ENCODE results near the gene LONRF2. TPM values are rescaled to one million over a fixed set of nuclear protein-coding genes. Genes with fewer than 3 reads are reported as not detected.

Gene LONRF2
- total RNA-seq, 2 experiments from 2014 or later, result not detected

DNA sequence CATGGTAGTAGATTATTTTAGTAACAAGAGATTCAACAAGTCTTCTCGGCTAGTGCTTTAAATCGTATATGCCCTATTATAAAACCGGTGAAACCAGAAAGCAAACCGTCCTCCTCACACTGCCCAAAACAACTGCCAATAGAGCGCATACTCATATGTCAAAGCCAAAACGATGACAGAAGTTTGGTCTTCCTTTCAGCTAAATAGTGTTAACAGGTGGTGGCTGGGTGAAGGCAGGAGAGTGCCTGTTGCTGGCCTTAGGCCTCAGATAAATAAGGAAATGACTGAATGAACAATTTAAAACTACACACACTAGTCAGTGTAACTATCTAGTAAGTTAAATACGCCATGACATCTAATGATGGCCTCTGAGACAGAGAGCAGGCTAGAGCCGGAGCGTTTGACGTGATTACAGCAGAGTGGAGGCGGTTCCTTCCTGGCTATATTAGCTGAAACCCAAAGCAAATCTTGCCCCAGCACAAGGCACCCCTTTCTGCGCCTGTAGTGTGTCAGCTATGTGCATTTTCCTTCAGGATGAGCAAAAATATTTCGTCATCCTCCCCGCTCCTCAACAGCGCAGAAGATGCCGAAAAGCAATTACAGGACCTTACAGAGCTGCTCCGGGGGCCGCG, 1.6 kb downstream of the LONRF2 start:
- DNase-seq, result no peak
- Mint-ChIP-seq H3K27ac (no peak overlapping the region), H3K9me3 (peaks cover 17% of the 10 kb centered on the region), H3K4me3 (peak overlapping the region; percentile 0), H3K4me1 (peaks cover 2% of the 10 kb centered on the region), H3K36me3 (peaks cover 4% of the 10 kb centered on the region), H3K27me3 (peaks cover 73% of the 10 kb centered on the region)

DNA sequence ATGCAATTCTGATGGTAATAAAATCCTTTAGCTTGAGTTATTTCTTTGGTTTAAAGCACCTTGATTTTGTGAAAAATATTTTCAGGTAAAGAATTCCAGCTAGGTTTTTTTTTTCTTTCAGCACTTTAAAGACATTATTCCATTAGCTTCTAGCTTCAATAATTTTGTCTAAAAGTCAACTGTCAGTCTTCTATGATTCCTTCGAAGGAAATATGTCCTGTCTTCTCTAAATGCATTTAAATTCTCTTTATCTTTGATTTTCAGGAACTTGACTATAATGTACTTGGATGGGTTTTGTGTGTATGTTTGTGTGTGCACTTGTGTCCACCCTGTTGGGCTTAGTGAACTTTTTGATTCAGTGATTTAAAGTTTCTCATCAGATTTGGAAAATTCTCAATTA, 4.7 kb downstream of the LONRF2 start:
- H3K27me3 Mint-ChIP-seq, result peaks cover 53% of the 10 kb centered on the region
- no peak overlapping the region for H3K4me3 Mint-ChIP-seq
- DNase-seq, result no peak
- peaks cover 4% of the 10 kb centered on the region for H3K36me3 Mint-ChIP-seq
- H3K9me3 Mint-ChIP-seq, result peaks cover 17% of the 10 kb centered on the region
- H3K4me1 Mint-ChIP-seq, result peaks cover 1% of the 10 kb centered on the region
- H3K27ac Mint-ChIP-seq, result no peak overlapping the region

- no peak overlapping the region for H3K27ac Mint-ChIP-seq
- no peak for DNase-seq
- no peaks in the 10 kb centered on the region for H3K9me3 Mint-ChIP-seq
- no peak overlapping the region for H3K4me3 Mint-ChIP-seq
- H3K27me3 Mint-ChIP-seq, result peaks cover 20% of the 10 kb centered on the region
- no peaks in the 10 kb centered on the region for H3K36me3 Mint-ChIP-seq
- H3K4me1 Mint-ChIP-seq, result no peaks in the 10 kb centered on the region
These were observed 12.2 kb downstream of the LONRF2 start for GRCh38 chr2:100309973-100310719.

- Mint-ChIP-seq H3K36me3 (no peaks in the 10 kb centered on the region), H3K9me3 (no peaks in the 10 kb centered on the region)
These were observed 13.0 kb downstream of the LONRF2 start for GRCh38 chr2:100309311-100309710.

GRCh38 chr2:100303744-100304143, 18.6 kb downstream of the LONRF2 start:
- no peaks in the 10 kb centered on the region for H3K9me3 Mint-ChIP-seq
- H3K4me1 Mint-ChIP-seq, result no peaks in the 10 kb centered on the region

More at GRCh38 chr2:100309311-100309710, 13.0 kb downstream of the LONRF2 start:
- DNase-seq, result no peak
- Mint-ChIP-seq H3K4me1 (no peaks in the 10 kb centered on the region), H3K27ac (no peak overlapping the region), H3K4me3 (no peak overlapping the region), H3K27me3 (peaks cover 20% of the 10 kb centered on the region)

GRCh38 chr2:100302585-100302892, 19.8 kb downstream of the LONRF2 start:
- H3K36me3 Mint-ChIP-seq, result no peaks in the 10 kb centered on the region
- no peaks in the 10 kb centered on the region for H3K4me1 Mint-ChIP-seq
- no peaks in the 10 kb centered on the region for H3K9me3 Mint-ChIP-seq
- H3K4me3 Mint-ChIP-seq, result no peak overlapping the region
- H3K27ac Mint-ChIP-seq, result no peak overlapping the region
- no peak for DNase-seq
- H3K27me3 Mint-ChIP-seq, result peaks cover 11% of the 10 kb centered on the region

More at GRCh38 chr2:100303744-100304143, 18.6 kb downstream of the LONRF2 start:
- Mint-ChIP-seq H3K36me3 (no peaks in the 10 kb centered on the region), H3K27me3 (peaks cover 12% of the 10 kb centered on the region), H3K4me3 (no peak overlapping the region), H3K27ac (no peak overlapping the region)
- DNase-seq, result no peak

DNA sequence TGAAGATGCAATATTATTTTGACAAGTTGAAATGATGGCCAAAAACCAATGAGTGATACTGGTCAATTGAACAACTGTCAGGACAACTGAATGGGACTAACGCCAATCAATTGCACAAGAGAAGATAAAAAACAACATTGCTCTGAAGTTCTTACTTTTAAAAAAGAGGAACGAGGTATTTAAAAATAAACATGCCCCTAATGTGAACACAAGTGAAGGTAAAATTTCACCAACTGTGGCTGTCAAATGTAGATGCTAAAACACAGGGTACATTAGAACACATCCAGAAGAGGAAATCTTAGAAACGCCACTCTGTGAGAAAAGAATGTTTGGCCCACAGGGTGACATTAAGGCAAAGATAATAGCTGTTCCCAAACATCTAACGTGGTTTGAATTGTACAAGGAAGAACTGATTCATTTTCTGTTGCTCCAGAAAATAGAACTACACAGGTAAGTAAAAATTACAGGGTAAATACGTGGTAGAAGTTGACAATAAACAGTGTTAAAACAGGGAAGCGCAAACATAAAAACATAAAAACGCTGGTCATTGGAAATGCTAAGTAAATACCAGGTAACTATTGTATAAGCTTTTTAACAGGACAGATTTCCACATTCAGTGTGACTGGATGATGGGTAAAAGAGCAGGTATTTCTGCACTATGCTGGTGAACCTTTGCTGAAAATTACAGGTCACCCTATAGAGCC, 20.3 kb downstream of the LONRF2 start:
- Mint-ChIP-seq H3K9me3 (no peaks in the 10 kb centered on the region), H3K36me3 (no peaks in the 10 kb centered on the region), H3K4me3 (no peak overlapping the region), H3K27me3 (peaks cover 6% of the 10 kb centered on the region), H3K4me1 (no peaks in the 10 kb centered on the region), H3K27ac (no peak overlapping the region)
- DNase-seq, result no peak

DNA sequence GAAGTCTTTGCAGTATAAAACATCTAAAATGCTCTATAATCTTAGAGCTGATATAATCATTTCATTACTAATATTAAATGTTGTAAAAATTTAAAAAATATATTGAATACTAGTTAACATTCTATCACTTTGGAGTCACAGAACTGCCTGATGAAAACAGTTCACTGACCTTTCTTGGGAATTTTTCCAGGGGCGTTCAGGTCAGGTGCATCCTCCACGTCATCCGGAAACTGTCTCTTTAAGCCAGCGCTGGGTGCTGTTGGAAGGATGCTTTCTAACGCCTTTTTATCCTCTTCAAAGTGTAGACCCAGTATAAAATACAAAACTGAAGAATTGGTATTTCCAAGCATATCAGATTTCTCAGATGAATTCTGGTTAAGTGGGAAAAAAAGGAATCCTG, 22.8 kb downstream of the LONRF2 start:
- H3K27ac Mint-ChIP-seq, result no peak overlapping the region
- no peaks in the 10 kb centered on the region for H3K36me3 Mint-ChIP-seq
- no peak for DNase-seq
- H3K9me3 Mint-ChIP-seq, result no peaks in the 10 kb centered on the region
- no peaks in the 10 kb centered on the region for H3K4me1 Mint-ChIP-seq
- H3K4me3 Mint-ChIP-seq, result no peak overlapping the region
- H3K27me3 Mint-ChIP-seq, result peaks cover 3% of the 10 kb centered on the region

- no peaks in the 10 kb centered on the region for H3K9me3 Mint-ChIP-seq
- H3K27ac Mint-ChIP-seq, result no peak overlapping the region
- no peak for DNase-seq
- H3K36me3 Mint-ChIP-seq, result no peaks in the 10 kb centered on the region
- peaks cover 6% of the 10 kb centered on the region for H3K27me3 Mint-ChIP-seq
- no peak overlapping the region for H3K4me3 Mint-ChIP-seq
- H3K4me1 Mint-ChIP-seq, result no peaks in the 10 kb centered on the region
These were observed 24.8 kb downstream of the LONRF2 start for GRCh38 chr2:100297511-100297910.

- no peaks in the 10 kb centered on the region for H3K36me3 Mint-ChIP-seq
- H3K4me3 Mint-ChIP-seq, result no peak overlapping the region
These were observed 28.2 kb downstream of the LONRF2 start for GRCh38 chr2:100294162-100294497.

DNA sequence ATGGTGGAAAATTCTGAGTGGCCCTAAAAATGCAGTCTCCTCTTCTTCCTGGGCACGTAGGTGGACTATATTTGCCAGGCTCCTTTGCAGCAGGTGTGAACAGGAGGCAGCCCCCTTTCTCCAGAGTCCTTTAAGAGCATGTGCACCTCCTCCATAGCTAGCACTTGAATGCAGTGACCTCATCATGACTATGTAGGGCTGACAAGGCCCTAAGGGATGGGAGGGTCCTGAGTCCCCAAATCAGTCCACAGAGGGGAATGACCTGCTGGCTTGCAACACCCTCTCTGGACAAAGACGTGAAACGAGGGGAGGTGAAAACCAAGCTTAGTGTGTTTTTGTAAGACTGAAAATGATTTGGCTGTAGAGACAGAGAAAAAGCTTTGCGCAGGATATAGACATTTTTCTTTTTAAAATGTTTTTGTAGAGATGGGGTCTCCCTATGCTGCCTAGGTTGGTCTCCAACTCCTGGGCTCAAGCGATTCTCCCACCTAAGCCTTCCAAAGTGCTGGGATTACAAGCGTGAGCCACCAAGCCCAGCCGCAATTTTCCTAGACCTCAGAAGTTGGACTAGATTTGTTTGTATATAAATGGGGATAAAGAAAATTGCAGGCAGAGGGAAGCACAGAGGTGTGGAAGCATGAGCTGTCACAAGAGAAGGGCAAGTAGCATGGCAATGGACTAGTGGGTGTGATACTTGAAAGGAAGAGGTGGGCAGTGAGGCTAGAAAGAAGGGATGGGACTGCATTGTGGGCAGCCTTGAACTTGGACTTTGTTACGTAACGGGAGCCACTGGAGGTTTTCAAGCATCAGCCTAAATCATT, 28.8 kb downstream of the LONRF2 start:
- H3K4me3 Mint-ChIP-seq, result no peak overlapping the region
- H3K27me3 Mint-ChIP-seq, result peaks cover 6% of the 10 kb centered on the region
- H3K4me1 Mint-ChIP-seq, result no peaks in the 10 kb centered on the region
- H3K27ac Mint-ChIP-seq, result no peak overlapping the region
- DNase-seq, result no peak
- H3K36me3 Mint-ChIP-seq, result no peaks in the 10 kb centered on the region
- H3K9me3 Mint-ChIP-seq, result no peaks in the 10 kb centered on the region

More at GRCh38 chr2:100294162-100294497, 28.2 kb downstream of the LONRF2 start:
- no peak for DNase-seq
- H3K4me1 Mint-ChIP-seq, result no peaks in the 10 kb centered on the region
- H3K27me3 Mint-ChIP-seq, result peaks cover 6% of the 10 kb centered on the region
- no peak overlapping the region for H3K27ac Mint-ChIP-seq
- H3K9me3 Mint-ChIP-seq, result no peaks in the 10 kb centered on the region

DNA sequence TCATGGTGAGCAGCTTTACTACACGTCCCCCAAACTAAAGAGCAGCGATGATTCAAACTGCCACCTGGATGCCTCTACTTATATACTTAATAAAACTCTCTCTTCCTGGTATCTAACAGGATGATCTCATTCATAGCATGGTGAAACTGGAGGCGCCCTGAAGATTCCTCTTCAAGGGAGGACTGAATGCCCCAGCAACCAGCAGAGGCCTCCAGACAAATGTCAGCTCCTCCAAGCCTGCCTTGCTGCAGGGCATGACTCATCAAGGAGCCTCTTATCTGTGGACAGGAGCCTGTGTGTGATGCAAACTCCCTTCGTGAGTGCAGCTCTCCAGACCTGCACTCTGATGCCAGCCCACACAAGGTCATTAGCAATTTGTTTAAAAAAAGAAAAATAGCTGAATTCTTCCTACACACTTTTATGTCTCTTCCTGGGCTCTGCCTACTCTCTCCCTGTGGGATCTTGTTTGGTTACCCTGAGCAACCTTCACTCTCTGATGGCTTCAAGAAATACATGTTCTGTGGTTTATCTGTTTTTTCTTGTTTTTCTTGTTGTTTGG, 30.2 kb downstream of the LONRF2 start:
- Mint-ChIP-seq H3K27ac (no peak overlapping the region), H3K27me3 (peaks cover 6% of the 10 kb centered on the region), H3K4me3 (no peak overlapping the region), H3K4me1 (no peaks in the 10 kb centered on the region), H3K9me3 (no peaks in the 10 kb centered on the region), H3K36me3 (no peaks in the 10 kb centered on the region)
- DNase-seq, result peak; percentile 50

DNA sequence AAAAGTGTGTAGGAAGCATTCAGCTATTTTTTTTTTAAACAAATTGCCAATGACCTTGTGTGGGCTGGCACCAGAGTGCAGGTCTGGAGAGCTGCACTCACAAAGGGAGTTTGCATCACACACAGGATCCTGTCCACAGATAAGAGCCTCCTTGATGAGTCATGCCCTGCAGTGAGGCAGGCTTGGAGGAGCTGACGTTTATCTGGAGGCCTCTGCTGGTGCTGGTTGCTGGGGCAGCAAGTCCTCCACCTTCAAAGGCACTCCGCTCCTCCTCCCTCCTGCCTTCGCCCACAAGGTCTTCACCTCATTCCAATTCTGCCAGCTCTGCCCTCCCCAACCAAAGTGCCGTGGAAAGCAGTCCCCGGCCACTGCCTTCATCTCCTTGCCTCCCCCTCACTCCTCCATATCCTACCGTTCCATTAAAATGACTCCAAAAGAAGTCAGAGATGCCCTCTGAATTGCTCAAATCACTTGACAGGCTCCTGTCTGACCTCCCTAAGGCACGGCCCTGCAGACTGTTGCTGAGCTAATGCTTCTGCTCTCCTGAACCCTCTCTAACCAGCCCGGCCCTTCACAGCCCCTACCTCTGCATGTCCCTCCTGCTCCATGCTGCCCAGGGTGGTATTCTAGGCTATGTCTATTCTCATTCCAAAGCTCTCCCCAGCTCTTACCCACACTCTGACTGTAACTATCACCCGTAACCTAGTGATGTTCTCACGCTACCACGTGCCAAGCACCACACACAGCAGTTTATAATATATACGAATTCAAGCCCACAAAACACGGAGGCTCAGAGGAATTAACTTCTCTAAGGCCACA, 30.9 kb downstream of the LONRF2 start:
- peaks cover 6% of the 10 kb centered on the region for H3K27me3 Mint-ChIP-seq
- H3K4me3 Mint-ChIP-seq, result no peak overlapping the region
- H3K4me1 Mint-ChIP-seq, result no peaks in the 10 kb centered on the region
- H3K27ac Mint-ChIP-seq, result no peak overlapping the region
- no peaks in the 10 kb centered on the region for H3K36me3 Mint-ChIP-seq
- no peaks in the 10 kb centered on the region for H3K9me3 Mint-ChIP-seq
- DNase-seq, result peak; percentile 63

DNA sequence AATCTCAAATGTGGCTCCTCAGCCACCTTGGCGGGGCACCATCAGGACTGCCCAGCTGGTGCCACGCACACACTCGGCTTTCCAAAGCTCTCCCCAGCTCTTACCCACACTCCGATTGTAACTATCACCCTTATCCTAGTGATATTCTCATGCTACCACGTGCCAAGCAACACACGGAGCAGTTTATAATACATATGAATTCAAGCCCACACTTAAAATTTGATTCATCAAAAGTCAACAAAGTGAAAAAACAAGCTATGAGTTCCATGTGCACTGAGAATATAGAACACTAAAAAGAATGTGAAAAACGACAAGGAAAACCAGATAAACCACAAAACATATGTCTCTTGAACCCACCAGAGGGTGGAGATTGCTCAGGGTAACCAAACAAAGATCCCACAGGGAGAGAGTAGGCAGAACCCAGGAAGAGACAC, 31.6 kb downstream of the LONRF2 start:
- no peak for DNase-seq
- no peaks in the 10 kb centered on the region for H3K4me1 Mint-ChIP-seq
- H3K27ac Mint-ChIP-seq, result no peak overlapping the region
- H3K4me3 Mint-ChIP-seq, result no peak overlapping the region
- H3K9me3 Mint-ChIP-seq, result no peaks in the 10 kb centered on the region
- peaks cover 3% of the 10 kb centered on the region for H3K27me3 Mint-ChIP-seq
- no peaks in the 10 kb centered on the region for H3K36me3 Mint-ChIP-seq
